ENCODE measurements around the gene FBXL7.

GRCh38 chr5:15835514-15835913 lies 335.5 kb downstream of the FBXL7 start:
- no peak for TF ChIP-seq POLR2A (IDR thresholded peaks at IDR 0.05)
- TF ChIP-seq POLR2AphosphoS5 (IDR thresholded peaks at IDR 0.05), result no peak
- TF ChIP-seq CTCF (IDR thresholded peaks at IDR 0.05), result no peak
- no peak for TF ChIP-seq EP300 (IDR thresholded peaks at IDR 0.05)

All from suprapubic skin (tissue), 4 donors.